ENCODE measurements around the gene RAX2. TPM values are rescaled to one million over a fixed set of nuclear protein-coding genes. Genes with fewer than 3 reads are reported as not detected.

The RAX2 gene
- total and polyA plus RNA-seq, 7 donors = not detected

- WGBS, 3 donors = 57 to 63% (median 62%) methylated on average over 31 of the region's 31 CpGs
- intact Hi-C loops (cut with DNase I) = no loop called here
- DNase-seq = no peak
- no peak for TF ChIP-seq CTCF (IDR thresholded peaks at IDR 0.05)
- Histone ChIP-seq H3K27me3 (ENCODE audit: insufficient read depth in 3 of 3, low read length in 2 of 3) (peaks cover 0 to 7% (median 0%) of the 10 kb centered on the region in 3 donors), H3K4me3 (no peak overlapping the region), H3K36me3 (ENCODE audit: insufficient read depth in 1 of 2, low read depth in 1 of 2) (peaks cover 3 to 25% of the 10 kb centered on the region in 2 donors), H3K9me3 (no peaks in the 10 kb centered on the region), H3K4me1 (no peaks in the 10 kb centered on the region), H3K27ac (no peak overlapping the region)
- no peak for ATAC-seq
These were observed 25.5 kb downstream of the RAX2 start for GRCh38 chr19:3746371-3747056.

GRCh38 chr19:3745363-3746045 is 26.5 kb downstream of the RAX2 start:
- TF ChIP-seq CTCF (IDR thresholded peaks at IDR 0.05) = no peak
- no peak for DNase-seq
- Histone ChIP-seq H3K27ac (no peak overlapping the region), H3K27me3 (ENCODE audit: insufficient read depth in 3 of 3, low read length in 2 of 3) (peaks cover 0 to 7% (median 0%) of the 10 kb centered on the region in 3 donors), H3K9me3 (no peaks in the 10 kb centered on the region), H3K4me3 (no peak overlapping the region), H3K4me1 (no peaks in the 10 kb centered on the region), H3K36me3 (ENCODE audit: insufficient read depth in 1 of 2, low read depth in 1 of 2) (peaks cover 3 to 15% of the 10 kb centered on the region in 2 donors)
- WGBS, 3 donors = 56 to 66% (median 62%) methylated on average over 8 of the region's 8 CpGs
- intact Hi-C loops (cut with DNase I) = no loop called here
- no peak for ATAC-seq

- Histone ChIP-seq H3K27me3 (ENCODE audit: insufficient read depth in 3 of 3, low read length in 2 of 3) (peaks cover 0 to 7% (median 0%) of the 10 kb centered on the region in 3 donors), H3K4me1 (no peaks in the 10 kb centered on the region), H3K9me3 (no peaks in the 10 kb centered on the region), H3K36me3 (ENCODE audit: insufficient read depth in 1 of 2, low read depth in 1 of 2) (no peaks in the 10 kb centered on the region), H3K27ac (no peak overlapping the region), H3K4me3 (no peak overlapping the region)
- DNase-seq (no peak), ATAC-seq (no peak)
- TF ChIP-seq CTCF (IDR thresholded peaks at IDR 0.05) = no peak
- WGBS, 3 donors = 91 to 95% (median 94%) methylated on average over 2 of the region's 2 CpGs
- intact Hi-C loops (cut with DNase I) = no loop called here
These were observed 28.5 kb downstream of the RAX2 start for GRCh38 chr19:3743486-3743885.

- Histone ChIP-seq H3K4me3 (no peak overlapping the region), H3K27me3 (ENCODE audit: insufficient read depth in 3 of 3, low read length in 2 of 3) (no peaks in the 10 kb centered on the region), H3K27ac (no peak overlapping the region), H3K36me3 (ENCODE audit: insufficient read depth in 1 of 2, low read depth in 1 of 2) (no peaks in the 10 kb centered on the region), H3K4me1 (no peaks in the 10 kb centered on the region), H3K9me3 (no peaks in the 10 kb centered on the region)
- intact Hi-C loops (cut with DNase I) = no loop called here
- DNase-seq = no peak
- TF ChIP-seq CTCF (IDR thresholded peaks at IDR 0.05) = no peak
- WGBS, 3 donors = 84 to 88% (median 85%) methylated on average over 24 of the region's 24 CpGs
- no peak for ATAC-seq
These were observed 31.6 kb downstream of the RAX2 start for GRCh38 chr19:3740431-3740830.

Data from psoas muscle (tissue), 8 donors.